DND-41 (cell line): ENCODE results near the gene UBE2C.

Experiments
- EZH2 ChIP-seq: IDR thresholded peaks from 3 replicates; pipeline ENCODE4 v1.6.1; 2012; ENCODE audit warnings: borderline replicate concordance, low read depth, mild to moderate bottlenecking, moderate library complexity, low read length, inconsistent platforms; ENCODE audit not compliant: severe bottlenecking
- TF ChIP-seq, protein P1 (sequence below): IDR thresholded peaks from 2 replicates; pipeline ENCODE4 v1.5.1; 2012; ENCODE audit warnings: borderline replicate concordance, low read length, moderate library complexity, mild to moderate bottlenecking; ENCODE audit not compliant: poor library complexity, severe bottlenecking; ENCODE audit errors: extremely low read depth

GRCh38 chr20:45827030-45827652 lies 14.7 kb downstream of the UBE2C start, which contains the start of gene TNNC2:
- TF ChIP-seq EZH2 = no peak
- TF ChIP-seq, protein P1, sequence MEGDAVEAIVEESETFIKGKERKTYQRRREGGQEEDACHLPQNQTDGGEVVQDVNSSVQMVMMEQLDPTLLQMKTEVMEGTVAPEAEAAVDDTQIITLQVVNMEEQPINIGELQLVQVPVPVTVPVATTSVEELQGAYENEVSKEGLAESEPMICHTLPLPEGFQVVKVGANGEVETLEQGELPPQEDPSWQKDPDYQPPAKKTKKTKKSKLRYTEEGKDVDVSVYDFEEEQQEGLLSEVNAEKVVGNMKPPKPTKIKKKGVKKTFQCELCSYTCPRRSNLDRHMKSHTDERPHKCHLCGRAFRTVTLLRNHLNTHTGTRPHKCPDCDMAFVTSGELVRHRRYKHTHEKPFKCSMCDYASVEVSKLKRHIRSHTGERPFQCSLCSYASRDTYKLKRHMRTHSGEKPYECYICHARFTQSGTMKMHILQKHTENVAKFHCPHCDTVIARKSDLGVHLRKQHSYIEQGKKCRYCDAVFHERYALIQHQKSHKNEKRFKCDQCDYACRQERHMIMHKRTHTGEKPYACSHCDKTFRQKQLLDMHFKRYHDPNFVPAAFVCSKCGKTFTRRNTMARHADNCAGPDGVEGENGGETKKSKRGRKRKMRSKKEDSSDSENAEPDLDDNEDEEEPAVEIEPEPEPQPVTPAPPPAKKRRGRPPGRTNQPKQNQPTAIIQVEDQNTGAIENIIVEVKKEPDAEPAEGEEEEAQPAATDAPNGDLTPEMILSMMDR = no peak
